GM13976 (cell line): ENCODE results near the gene ERBB4.

ENCODE experiments used
- DNase-seq: peaks from one replicate; pipeline ENCODE4 v3.0.0; 2012; ENCODE audit warnings: low spot score
- in situ Hi-C: fragments of 300-500 bp; cut with MboI; formaldehyde crosslinking; loops from one replicate; pipeline ENCODE4 v1.12.0; 2022; ENCODE audit warnings: low sequenced_read_pairs, mixed read lengths, inconsistent platforms; ENCODE audit not compliant: unreplicated experiment
- TF ChIP-seq, protein P1 (sequence below): IDR thresholded peaks from 2 replicates; pipeline ENCODE4 v1.5.1; 2012; ENCODE audit warnings: borderline replicate concordance, mild to moderate bottlenecking; ENCODE audit not compliant: insufficient read depth; ENCODE audit errors: extremely low read depth, missing control alignments, control extremely low read depth

The ERBB4 gene

DNA sequence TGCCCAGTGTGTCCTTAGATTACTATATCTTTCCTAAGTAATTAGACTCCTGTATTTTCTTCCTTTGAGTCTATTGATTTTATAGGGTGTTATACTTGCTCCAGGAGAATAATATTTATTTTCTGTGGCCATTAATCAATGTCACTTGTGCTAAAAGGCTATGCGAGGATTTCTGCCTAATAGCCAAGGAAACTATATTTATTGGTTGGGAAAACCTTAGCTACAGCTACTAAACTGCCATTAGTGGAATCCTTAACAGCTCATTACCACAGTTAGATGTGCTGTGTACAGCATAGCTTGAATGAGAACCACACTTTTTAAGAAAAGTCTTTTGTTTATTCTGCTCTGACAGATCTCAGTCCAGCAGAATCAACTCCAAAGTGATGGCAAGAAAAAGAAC lies 537.3 kb downstream of the ERBB4 start:
- in situ Hi-C loops = no loop called here
- TF ChIP-seq, protein P1, sequence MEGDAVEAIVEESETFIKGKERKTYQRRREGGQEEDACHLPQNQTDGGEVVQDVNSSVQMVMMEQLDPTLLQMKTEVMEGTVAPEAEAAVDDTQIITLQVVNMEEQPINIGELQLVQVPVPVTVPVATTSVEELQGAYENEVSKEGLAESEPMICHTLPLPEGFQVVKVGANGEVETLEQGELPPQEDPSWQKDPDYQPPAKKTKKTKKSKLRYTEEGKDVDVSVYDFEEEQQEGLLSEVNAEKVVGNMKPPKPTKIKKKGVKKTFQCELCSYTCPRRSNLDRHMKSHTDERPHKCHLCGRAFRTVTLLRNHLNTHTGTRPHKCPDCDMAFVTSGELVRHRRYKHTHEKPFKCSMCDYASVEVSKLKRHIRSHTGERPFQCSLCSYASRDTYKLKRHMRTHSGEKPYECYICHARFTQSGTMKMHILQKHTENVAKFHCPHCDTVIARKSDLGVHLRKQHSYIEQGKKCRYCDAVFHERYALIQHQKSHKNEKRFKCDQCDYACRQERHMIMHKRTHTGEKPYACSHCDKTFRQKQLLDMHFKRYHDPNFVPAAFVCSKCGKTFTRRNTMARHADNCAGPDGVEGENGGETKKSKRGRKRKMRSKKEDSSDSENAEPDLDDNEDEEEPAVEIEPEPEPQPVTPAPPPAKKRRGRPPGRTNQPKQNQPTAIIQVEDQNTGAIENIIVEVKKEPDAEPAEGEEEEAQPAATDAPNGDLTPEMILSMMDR = no peak
- no peak for DNase-seq

DNA sequence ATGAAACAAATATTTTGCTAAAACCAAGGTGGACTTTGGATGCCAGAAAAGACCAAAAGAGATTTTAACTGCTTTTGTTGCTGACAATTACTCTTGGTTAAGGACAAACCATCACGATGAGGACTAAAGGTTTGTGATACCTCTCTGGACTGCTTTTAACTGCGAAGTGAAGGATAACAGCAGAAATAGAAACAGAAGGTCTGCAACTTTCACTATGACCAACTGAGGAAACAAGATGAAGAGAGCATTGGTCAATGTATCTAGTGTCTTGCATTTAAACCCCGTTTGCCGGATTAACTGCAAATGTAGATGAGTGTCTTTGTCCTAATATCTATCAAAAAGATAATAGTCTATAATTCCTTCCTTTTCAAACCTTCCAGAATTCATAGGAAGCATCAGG lies 541.7 kb downstream of the ERBB4 start:
- in situ Hi-C loops = no loop called here
- TF ChIP-seq, protein P1 = no peak
- DNase-seq = no peak

DNA sequence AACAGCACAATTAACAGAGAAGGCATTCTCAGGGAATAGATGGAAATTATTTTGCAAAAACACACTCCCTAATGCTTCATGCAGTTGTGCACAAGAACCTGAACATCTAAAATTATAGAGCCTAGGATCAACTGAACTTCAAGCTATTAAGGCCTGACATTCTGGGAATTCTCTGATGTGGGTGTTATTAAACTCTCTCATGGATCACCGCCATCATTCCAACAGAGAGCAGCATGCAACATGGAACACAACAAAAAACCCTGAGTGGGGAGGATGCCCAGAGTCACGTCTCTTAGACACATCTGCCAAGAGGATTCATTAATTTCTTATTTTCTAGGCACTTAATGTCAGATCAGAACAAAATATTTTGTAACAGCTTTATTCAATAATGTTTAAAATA lies 543.8 kb downstream of the ERBB4 start:
- TF ChIP-seq, protein P1 = no peak
- DNase-seq = no peak
- in situ Hi-C loops = no loop called here

DNA sequence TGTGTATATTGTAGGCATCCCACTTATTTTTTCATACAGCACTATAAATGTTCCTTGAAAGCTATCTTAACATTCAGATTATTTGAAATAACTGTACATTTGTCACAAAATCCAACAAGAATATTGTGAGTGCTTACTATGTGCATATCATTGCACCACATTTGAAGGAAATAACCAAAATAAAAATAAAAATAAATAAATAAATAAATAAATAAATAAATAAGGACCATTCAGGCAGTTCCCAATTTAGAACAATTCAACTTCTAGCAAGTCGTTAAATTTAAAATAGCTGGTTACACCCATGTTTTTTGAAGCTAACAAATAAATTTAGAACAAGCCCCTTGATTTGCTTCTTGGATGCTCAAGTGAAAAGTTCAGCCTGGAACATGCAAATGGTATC lies 548.3 kb downstream of the ERBB4 start:
- TF ChIP-seq, protein P1 = no peak
- no peak for DNase-seq
- in situ Hi-C loops = no loop called here

DNA sequence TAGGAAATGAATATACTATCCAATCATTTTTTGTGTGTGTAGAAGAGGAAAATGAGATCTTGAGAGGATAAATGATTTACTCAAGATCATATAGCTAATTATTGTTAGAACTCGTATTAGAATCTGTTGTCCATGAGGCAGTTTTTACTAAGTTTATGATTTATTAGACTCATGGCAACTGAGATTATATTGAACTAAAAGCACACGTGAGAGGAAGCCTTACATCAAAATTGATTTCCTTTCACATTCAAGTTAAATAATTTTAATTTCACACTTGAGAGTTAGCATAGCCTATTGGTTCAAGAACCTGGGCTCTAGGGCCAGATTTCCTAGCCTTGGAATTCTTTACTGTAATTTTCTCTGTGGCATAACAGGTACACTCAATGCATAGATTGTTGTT lies 552.3 kb downstream of the ERBB4 start:
- TF ChIP-seq, protein P1 = no peak
- DNase-seq = no peak
- in situ Hi-C loops = no loop called here

DNA sequence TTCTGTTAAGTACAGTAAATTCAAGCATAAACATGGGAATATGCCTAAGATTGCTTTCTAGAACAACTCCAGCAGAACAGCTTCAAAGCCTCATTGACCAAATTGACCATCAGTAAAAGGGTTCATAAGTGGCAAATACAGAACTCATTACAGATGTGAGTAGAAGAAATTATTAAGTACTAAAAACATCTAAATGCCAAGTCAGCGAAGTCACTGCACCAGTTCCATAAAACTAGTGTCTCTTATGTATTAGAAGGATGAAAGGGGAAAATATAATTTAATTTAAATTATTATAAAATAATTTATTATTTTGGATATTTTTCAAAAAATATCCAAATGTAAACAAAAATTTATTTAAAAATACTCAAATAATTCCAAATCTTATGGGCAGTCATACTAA lies 553.2 kb downstream of the ERBB4 start:
- TF ChIP-seq, protein P1 = no peak
- in situ Hi-C loops = no loop called here
- DNase-seq = no peak

DNA sequence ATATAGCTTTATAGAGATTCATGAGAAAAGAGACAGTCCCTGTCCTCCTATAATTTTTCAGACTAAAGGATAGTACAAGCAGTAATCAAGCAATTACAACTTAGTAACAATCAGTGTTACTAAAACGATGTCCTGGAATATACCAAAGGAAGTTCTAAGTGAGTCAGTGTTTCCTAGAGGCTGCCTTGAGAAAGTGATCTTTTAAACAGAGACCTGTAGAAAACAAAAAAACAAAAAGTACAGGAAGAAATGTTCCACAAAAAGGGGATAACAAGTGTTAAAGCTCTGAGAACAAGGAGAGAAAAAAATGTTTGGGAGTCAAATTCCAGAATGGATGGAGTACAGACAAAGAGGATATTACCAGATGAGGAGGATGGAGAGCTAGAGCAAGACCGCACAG lies 556.4 kb downstream of the ERBB4 start:
- no peak for DNase-seq
- TF ChIP-seq, protein P1 = no peak

More for the DNA sequence above, 556.4 kb downstream of the ERBB4 start:
- in situ Hi-C loops = no loop called here
